SK-N-SH (cell line): ENCODE data around the gene MTRF1. TPM values are rescaled to one million over a fixed set of nuclear protein-coding genes. Genes with fewer than 3 reads are reported as not detected.

Source experiments
- CTCF ChIA-PET: fragments of 300-600, 350-600 bp; formaldehyde crosslinking; extraction: SDS; loops from one replicate; lab custom pipeline; 2021; lab: Yijun Ruan, JAX
- POLR2A ChIA-PET: fragments of 350-600 bp; sonication (Branson Sonifier 250); formaldehyde crosslinking; extraction: SDS; loops from one replicate; lab custom pipeline; 2020; ENCODE audit warnings: antibody characterized with exemption, inconsistent platforms; lab: Yijun Ruan, JAX
- DNase-seq: peaks from one replicate; pipeline ENCODE4 v3.0.0; 2012
- H2AFZ ChIP-seq: fragments of 200-600 bp; sonication (generic); 2 replicates; pipeline ENCODE4 v1.8.1; 2016; ENCODE audit warnings: antibody characterized with exemption, mild to moderate bottlenecking, low read depth
- H3F3A ChIP-seq: fragments of 200-600 bp; sonication (generic); replicated peaks from 2 replicates; pipeline ENCODE3; 2016; ENCODE audit warnings: antibody characterized with exemption, mild to moderate bottlenecking; ENCODE audit not compliant: insufficient read depth
- H3K27ac ChIP-seq, 2 experiments: fragments of 200-500 bp in 1 of 2; fragments of 200-600 bp in 1 of 2; sonication (Bioruptor generic) in 1 of 2; sonication (generic), shearing (Covaris generic) in 1 of 2; 2 replicates each; pipeline versions ENCODE4 v1.5.1 to v1.6.1; 2014 to 2016; ENCODE audit warnings: low read depth in 2 of 2, inconsistent platforms in 1 of 2, low read length in 1 of 2, mild to moderate bottlenecking in 1 of 2, mixed read lengths in 1 of 2
- H3K27me3 ChIP-seq: fragments of 200-600 bp; sonication (generic), shearing (Covaris generic); 2 replicates; pipeline ENCODE4 v1.6.1; 2016; ENCODE audit warnings: mixed run types; ENCODE audit not compliant: insufficient read depth
- H3K36me3 ChIP-seq, 2 experiments: fragments of 200-500 bp in 1 of 2; fragments of 200-600 bp in 1 of 2; sonication (Bioruptor generic) in 1 of 2; sonication (generic) in 1 of 2; replicated peaks in 1 of 2; 2 replicates each; pipeline versions ENCODE3 to v1.5.1; 2014 to 2016; ENCODE audit warnings: low read length in 1 of 2, mild to moderate bottlenecking in 1 of 2; ENCODE audit not compliant: insufficient read depth in 2 of 2, control insufficient read depth in 1 of 2
- H3K4me1 ChIP-seq, 2 experiments: fragments of 200-500 bp in 1 of 2; fragments of 200-600 bp in 1 of 2; sonication (Bioruptor generic) in 1 of 2; sonication (generic), shearing (Covaris generic) in 1 of 2; 2 replicates each; pipeline versions ENCODE4 v1.5.1 to v1.6.1; 2014 to 2016; ENCODE audit warnings: low read depth in 1 of 2, low read length in 1 of 2, mixed run types in 1 of 2; ENCODE audit not compliant: insufficient read depth in 2 of 2, control insufficient read depth in 1 of 2
- H3K4me2 ChIP-seq: fragments of 200-600 bp; sonication (generic), shearing (Covaris generic); 2 replicates; pipeline ENCODE4 v1.6.1; 2017; ENCODE audit warnings: mixed run types
- H3K4me3 ChIP-seq, 2 experiments: fragments of 200-500 bp in 1 of 2; fragments of 200-600 bp in 1 of 2; sonication (Bioruptor generic) in 1 of 2; sonication (generic), shearing (Covaris generic) in 1 of 2; 2 replicates each; pipeline versions ENCODE4 v1.5.1 to v1.8.1; 2014 to 2016; ENCODE audit warnings: low read depth in 2 of 2, inconsistent platforms in 1 of 2, low read length in 1 of 2, mild to moderate bottlenecking in 1 of 2, mixed read lengths in 1 of 2, moderate library complexity in 1 of 2
- H3K79me2 ChIP-seq: fragments of 200-600 bp; sonication (generic); 2 replicates; pipeline ENCODE4 v1.8.1; 2017; ENCODE audit warnings: mild to moderate bottlenecking; ENCODE audit not compliant: insufficient read depth
- H3K9ac ChIP-seq: fragments of 200-600 bp; sonication (generic); 2 replicates; pipeline ENCODE4 v1.6.1; 2017; ENCODE audit warnings: mixed run types
- H3K9me2 ChIP-seq: fragments of 200-600 bp; sonication (generic); 2 replicates; pipeline ENCODE4 v1.6.1; 2017; ENCODE audit warnings: mixed run types
- H3K9me3 ChIP-seq: fragments of 200-600 bp; sonication (generic); 2 replicates; pipeline ENCODE4 v1.6.1; 2017; ENCODE audit warnings: mixed run types, mild to moderate bottlenecking, moderate library complexity
- H4K20me1 ChIP-seq: fragments of 200-600 bp; sonication (generic); 2 replicates; pipeline ENCODE4 v1.6.1; 2017; ENCODE audit warnings: mild to moderate bottlenecking, mixed run types; ENCODE audit not compliant: insufficient read depth
- ELF1 ChIP-seq: IDR thresholded peaks from 2 replicates; pipeline ENCODE4 v1.4.0; 2012
- EP300 ChIP-seq, 2 experiments: IDR thresholded peaks; 2 replicates each; pipeline versions ENCODE4 v1.4.0 to v1.6.1; 2012; ENCODE audit warnings: borderline replicate concordance in 1 of 2, low read depth in 1 of 2, low read length in 1 of 2
- IRF3 ChIP-seq: fragments of 150-350 bp; IDR thresholded peaks from 2 replicates; pipeline ENCODE4 v1.6.1; 2016; ENCODE audit warnings: mild to moderate bottlenecking, low read depth, low read length
- MEF2A ChIP-seq: IDR thresholded peaks from 2 replicates; pipeline ENCODE4 v1.4.0; 2012; ENCODE audit warnings: low read depth, borderline replicate concordance
- MXI1 ChIP-seq: IDR thresholded peaks from 2 replicates; pipeline ENCODE4 v1.6.1; 2012; ENCODE audit warnings: mild to moderate bottlenecking, low read depth, low read length, improper control_type of control experiment
- PBX3 ChIP-seq: IDR thresholded peaks from 2 replicates; pipeline ENCODE4; 2012
- POLR2AphosphoS5 ChIP-seq: IDR thresholded peaks from 2 replicates; pipeline ENCODE4 v1.6.1; 2012; ENCODE audit warnings: low read depth, low read length
- RAD21 ChIP-seq: IDR thresholded peaks from 2 replicates; pipeline ENCODE4 v1.6.1; 2012; ENCODE audit warnings: mild to moderate bottlenecking, low read length
- RCOR1 ChIP-seq: fragments of 150-350 bp; IDR thresholded peaks from 2 replicates; pipeline ENCODE4 v1.6.1; 2017; ENCODE audit warnings: antibody characterized with exemption, low read length
- REST ChIP-seq: IDR thresholded peaks from 2 replicates; pipeline ENCODE4 v1.6.1; 2012; ENCODE audit warnings: mild to moderate bottlenecking, low read depth, low read length, moderate library complexity
- SMC3 ChIP-seq: IDR thresholded peaks from 2 replicates; pipeline ENCODE4 v1.6.1; 2012; ENCODE audit warnings: low read depth, low read length, improper control_type of control experiment
- TAF1 ChIP-seq: IDR thresholded peaks from 2 replicates; pipeline ENCODE4 v1.6.1; 2012; ENCODE audit warnings: low read depth, mild to moderate bottlenecking, low read length, moderate library complexity, borderline replicate concordance
- TCF12 ChIP-seq: IDR thresholded peaks from 2 replicates; pipeline ENCODE4 v1.4.0; 2012
- TEAD4 ChIP-seq: IDR thresholded peaks from 2 replicates; pipeline ENCODE4 v1.4.0; 2012; ENCODE audit warnings: mild to moderate bottlenecking, borderline replicate concordance; ENCODE audit not compliant: insufficient read depth
- USF1 ChIP-seq: IDR thresholded peaks from 2 replicates; pipeline ENCODE4 v1.4.0; 2012; ENCODE audit warnings: low read depth, borderline replicate concordance
- USF2 ChIP-seq: fragments of 150-350 bp; IDR thresholded peaks from 2 replicates; pipeline ENCODE4 v1.6.1; 2017; ENCODE audit warnings: antibody characterized with exemption, low read length, low read depth, borderline replicate concordance
- WGBS: methylation state at CpG from one replicate; pipeline ENCODE4 v1.1.6; 2017; ENCODE audit warnings: low lambda C conversion rate; 5-methylcytosine and 5-hydroxymethylcytosine counted together
- polyA plus RNA-seq, 3 experiments: library from polyadenylated mRNA; depleted of rRNA; stranded (reverse); fragments of >200 nt; gene quantifications; 2 replicates each; pipeline ENCODE4 v1.2.3, GENCODE V29; 2012

Gene MTRF1
- polyA plus RNA-seq, 1 of the 3 experiments (the other 2 are of a cell fraction), result 9.2 TPM

GRCh38 chr13:41307884-41308640 lies 44.7 kb upstream of the MTRF1 start:
- Histone ChIP-seq H3K4me2 (no peak overlapping the region), H3F3A (peaks cover 5% of the 10 kb centered on the region), H3K9ac (no peak overlapping the region), H3K9me3 (no peaks in the 10 kb centered on the region), H3K27ac (no peak overlapping the region), H3K27me3 (no peaks in the 10 kb centered on the region), H3K36me3 (no peaks in the 10 kb centered on the region), H4K20me1 (peaks cover 2% of the 10 kb centered on the region; the same call in 1 of the 2 replicates), H3K4me1 (peaks cover 3 to 8% of the 10 kb centered on the region in 2 experiments), H3K9me2 (no peaks in the 10 kb centered on the region), H3K79me2 (peaks cover 18% of the 10 kb centered on the region), H2AFZ (no peak overlapping the region), H3K4me3 (no peak overlapping the region)
- DNase-seq, result no peak
- TF ChIP-seq USF2 (no peak), PBX3 (no peak), USF1 (no peak)
- CTCF ChIA-PET, result no interaction called here
- 79% methylated on average over 11 of the region's 11 CpGs for WGBS
- POLR2A ChIA-PET, result no interaction called here

GRCh38 chr13:41306271-41307145 lies 43.1 kb upstream of the MTRF1 start:
- Histone ChIP-seq H3K27ac (peak overlapping the region in 1 of 2 experiments; percentile 73; a peak in 2 of 4 replicates), H3K36me3 (no peaks in the 10 kb centered on the region), H2AFZ (no peak overlapping the region; the same call in 1 of the 2 replicates), H4K20me1 (no peaks in the 10 kb centered on the region), H3K79me2 (peaks cover 2% of the 10 kb centered on the region; the same call in 1 of the 2 replicates), H3K9ac (no peak overlapping the region), H3K27me3 (no peaks in the 10 kb centered on the region), H3F3A (peaks cover 5% of the 10 kb centered on the region), H3K9me2 (no peaks in the 10 kb centered on the region), H3K4me1 (peaks cover 0 to 6% of the 10 kb centered on the region in 2 experiments; a peak in 1 of 4 replicates), H3K4me2 (no peak overlapping the region), H3K4me3 (no peak overlapping the region), H3K9me3 (no peaks in the 10 kb centered on the region)
- ChIA-PET POLR2A (no interaction called here), CTCF (no interaction called here)
- DNase-seq, result peak; percentile 21
- 86% methylated on average over 15 of the region's 15 CpGs for WGBS
- no peak for TF ChIP-seq MEF2A
- no peak for TF ChIP-seq EP300 (IDR thresholded peaks at IDR 0.05; ENCODE audit: borderline replicate concordance in 1 of 2, low read depth in 1 of 2, low read length in 1 of 2)
- no peak for TF ChIP-seq IRF3
- TF ChIP-seq TEAD4, result no peak
- TF ChIP-seq ELF1, result no peak
- no peak for TF ChIP-seq POLR2AphosphoS5
- no peak for TF ChIP-seq SMC3
- no peak for TF ChIP-seq REST
- TF ChIP-seq TCF12, result no peak
- no peak for TF ChIP-seq RAD21
- no peak for TF ChIP-seq TAF1
- no peak for TF ChIP-seq USF1
- no peak for TF ChIP-seq RCOR1
- TF ChIP-seq MXI1, result no peak
